Esophagus muscularis mucosa (tissue), 4 donors: ENCODE results near the gene BICDL1. TPM values are rescaled to one million over a fixed set of nuclear protein-coding genes. Genes with fewer than 3 reads are reported as not detected.

Experiments
- DNase-seq: peaks from one replicate; pipeline ENCODE4 v3.0.0-alpha.2; 2017; ENCODE audit errors: extremely low spot score
- H3K27ac ChIP-seq, 4 donors: fragments of 200-600 bp; sonication (generic); replicated peaks in 1 of 4; 1 replicate in 3 of 4; 2 replicates in 1 of 4; pipeline ENCODE4 v1.5.1; 2016 to 2019; ENCODE audit warnings: mild to moderate bottlenecking in 1 of 4
- H3K27me3 ChIP-seq, 4 donors: fragments of 200-600 bp; sonication (generic); one replicate each; pipeline versions ENCODE4 v1.5.1 to v1.6.0; 2016 to 2019
- H3K36me3 ChIP-seq, 4 donors: fragments of 200-600 bp; sonication (generic); one replicate each; pipeline ENCODE4 v1.5.1; 2016 to 2019
- H3K4me1 ChIP-seq, 4 donors: fragments of 200-600 bp; sonication (generic); one replicate each; pipeline ENCODE4 v1.5.1; 2016 to 2019
- H3K4me3 ChIP-seq, 4 donors: fragments of 200-600 bp; sonication (generic); 1 replicate in 2 of 4; 2 replicates in 2 of 4; pipeline ENCODE4 v1.5.1; 2016 to 2019; ENCODE audit warnings: mild to moderate bottlenecking in 4 of 4, moderate library complexity in 1 of 4
- H3K9me3 ChIP-seq, 4 donors: fragments of 200-600 bp; sonication (generic); 1 replicate in 3 of 4; 2 replicates in 1 of 4; pipeline ENCODE4 v1.5.1; 2016 to 2019
- EP300 ChIP-seq: sonication (generic); formaldehyde crosslinking; IDR thresholded peaks from one replicate; pipeline ENCODE4 v1.6.1; 2017; ENCODE audit warnings: antibody characterized with exemption
- POLR2A ChIP-seq: fragments of 450-650 bp; IDR thresholded peaks from one replicate; pipeline ENCODE4 v1.6.1; 2017; ENCODE audit warnings: antibody characterized with exemption, moderate library complexity, mild to moderate bottlenecking, low read depth
- POLR2AphosphoS5 ChIP-seq, 2 donors: sonication (generic); formaldehyde crosslinking; IDR thresholded peaks; one replicate each; pipeline ENCODE4 v1.6.1; 2017; ENCODE audit warnings: antibody characterized with exemption in 2 of 2
- WGBS: methylation state at CpG from one replicate; pipeline ENCODE4 v1.1.5; 2018; 5-methylcytosine and 5-hydroxymethylcytosine counted together
- intact Hi-C: fragments of 100-400 bp; cut with DNase I; formaldehyde crosslinking; loops from one replicate; pipeline ENCODE4 v1.15.1; 2023
- total RNA-seq, 4 donors: library from RNA; depleted of rRNA; stranded (reverse); fragments of >200 nt; gene quantifications; one replicate each; pipeline versions ENCODE4 v1.1.0 to v1.2.1, GENCODE V29; 2016
- TF ChIP-seq, protein P1 (sequence below), 3 experiments: fragments of 200-600 bp in 2 of 3; fragments of 450-650 bp in 1 of 3; sonication (generic) in 2 of 3; IDR thresholded peaks; one replicate each; pipeline ENCODE4 v1.5.1; 2017 to 2019; ENCODE audit warnings: antibody characterized with exemption in 3 of 3, mild to moderate bottlenecking in 2 of 3, moderate library complexity in 1 of 3

Gene BICDL1
- total RNA-seq, 4 donors from 2014 or later = 0.17 to 1.2 (median 0.77) TPM

DNA sequence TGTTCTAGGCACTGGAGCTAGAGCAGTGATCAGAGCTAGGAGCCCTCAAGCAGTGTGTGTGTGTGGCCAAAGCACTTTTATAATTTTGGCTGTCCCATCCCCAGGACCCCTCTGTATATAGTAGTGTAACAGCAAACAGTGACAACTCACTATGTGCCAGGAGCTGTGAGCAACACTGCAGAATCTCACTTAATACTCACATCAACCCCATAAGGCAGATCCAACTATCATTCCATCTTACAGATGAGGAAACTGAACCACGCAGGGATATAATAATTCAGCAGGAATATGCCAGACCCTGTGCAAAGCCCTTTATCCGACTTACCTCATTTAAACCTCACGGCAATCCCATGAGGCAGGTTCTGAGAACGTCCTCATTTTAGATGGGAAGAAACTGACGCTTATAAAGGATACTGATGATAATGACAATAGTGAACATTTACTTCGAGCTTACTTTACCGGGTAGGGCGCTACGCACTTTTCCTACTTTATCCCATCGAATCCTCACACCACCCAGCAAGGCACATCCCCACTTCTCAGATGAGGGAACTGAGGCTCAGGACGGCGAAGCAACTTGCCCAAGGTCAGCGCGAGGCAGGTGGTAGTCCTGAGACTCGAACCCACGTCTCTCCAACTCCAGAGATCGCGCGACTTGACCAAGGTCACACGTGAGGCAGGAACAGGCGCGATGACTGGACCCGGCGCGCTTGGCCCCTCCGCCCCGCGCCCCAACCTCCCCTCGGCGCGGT is 126.8 kb downstream of the BICDL1 start:
- Histone ChIP-seq H3K36me3 (peaks cover 0 to 16% (median 6%) of the 10 kb centered on the region in 4 donors), H3K4me3 (peak overlapping the region; percentile 85 to 94 (median 90)), H3K4me1 (peaks cover 41 to 91% (median 78%) of the 10 kb centered on the region in 4 donors), H3K27me3 (peaks cover 0 to 7% (median 0%) of the 10 kb centered on the region in 4 donors), H3K27ac (peak overlapping the region; percentile 95 to 98 (median 97)), H3K9me3 (no peaks in the 10 kb centered on the region)
- WGBS = 46% methylated on average over 12 of the region's 31 CpGs
- DNase-seq = no peak
- intact Hi-C loops = no loop called here
- TF ChIP-seq, protein P1, sequence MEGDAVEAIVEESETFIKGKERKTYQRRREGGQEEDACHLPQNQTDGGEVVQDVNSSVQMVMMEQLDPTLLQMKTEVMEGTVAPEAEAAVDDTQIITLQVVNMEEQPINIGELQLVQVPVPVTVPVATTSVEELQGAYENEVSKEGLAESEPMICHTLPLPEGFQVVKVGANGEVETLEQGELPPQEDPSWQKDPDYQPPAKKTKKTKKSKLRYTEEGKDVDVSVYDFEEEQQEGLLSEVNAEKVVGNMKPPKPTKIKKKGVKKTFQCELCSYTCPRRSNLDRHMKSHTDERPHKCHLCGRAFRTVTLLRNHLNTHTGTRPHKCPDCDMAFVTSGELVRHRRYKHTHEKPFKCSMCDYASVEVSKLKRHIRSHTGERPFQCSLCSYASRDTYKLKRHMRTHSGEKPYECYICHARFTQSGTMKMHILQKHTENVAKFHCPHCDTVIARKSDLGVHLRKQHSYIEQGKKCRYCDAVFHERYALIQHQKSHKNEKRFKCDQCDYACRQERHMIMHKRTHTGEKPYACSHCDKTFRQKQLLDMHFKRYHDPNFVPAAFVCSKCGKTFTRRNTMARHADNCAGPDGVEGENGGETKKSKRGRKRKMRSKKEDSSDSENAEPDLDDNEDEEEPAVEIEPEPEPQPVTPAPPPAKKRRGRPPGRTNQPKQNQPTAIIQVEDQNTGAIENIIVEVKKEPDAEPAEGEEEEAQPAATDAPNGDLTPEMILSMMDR (IDR thresholded peaks at IDR 0.05) = no peak
- TF ChIP-seq POLR2A (no peak), POLR2AphosphoS5 (IDR thresholded peaks at IDR 0.05) (no peak)

DNA sequence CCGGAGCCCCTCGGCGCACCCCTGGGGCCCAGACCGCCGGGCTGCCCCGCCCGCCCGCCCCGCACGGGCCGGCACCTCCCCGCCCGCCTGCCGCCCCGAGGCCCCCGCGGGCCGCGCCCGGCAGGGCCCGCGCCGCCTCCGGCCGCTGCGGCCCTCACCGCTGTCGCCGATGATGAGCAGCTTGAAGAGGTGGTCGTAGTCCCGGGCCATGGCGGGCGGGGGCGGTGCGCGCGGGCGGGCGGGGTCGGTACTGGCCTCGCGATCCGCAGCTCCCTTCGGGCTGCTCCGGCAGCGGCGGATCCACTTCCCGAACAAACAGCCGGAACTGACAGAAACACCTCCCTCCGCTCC is 127.4 kb downstream of the BICDL1 start, which contains the start of gene RAB35:
RAB35 (minus strand) TSS at position 313 of the 351 bp plus-strand sequence; CDS start at position 210, 103 bp downstream.
- peaks cover 0 to 7% (median 0%) of the 10 kb centered on the region in 4 donors for H3K27me3 ChIP-seq
- no peak for DNase-seq
- peak within 1 kb of the TSS; percentile 95 to 98 (median 97) for H3K27ac ChIP-seq
- H3K4me1 ChIP-seq = peaks cover 41 to 90% (median 74%) of the 10 kb centered on the region in 4 donors
- TF ChIP-seq POLR2A (no peak), POLR2AphosphoS5 (IDR thresholded peaks at IDR 0.05) (no peak), EP300 (no peak)
- TF ChIP-seq, protein P1 (IDR thresholded peaks at IDR 0.05) = no peak
- H3K36me3 ChIP-seq = peaks cover 0 to 16% (median 6%) of the 10 kb centered on the region in 4 donors
- WGBS = 2% methylated on average over 10 of the region's 50 CpGs
- H3K4me3 ChIP-seq = peak within 1 kb of the TSS; percentile 85 to 94 (median 90)
- intact Hi-C loops = no loop called here
- H3K9me3 ChIP-seq = no peaks in the 10 kb centered on the region

DNA sequence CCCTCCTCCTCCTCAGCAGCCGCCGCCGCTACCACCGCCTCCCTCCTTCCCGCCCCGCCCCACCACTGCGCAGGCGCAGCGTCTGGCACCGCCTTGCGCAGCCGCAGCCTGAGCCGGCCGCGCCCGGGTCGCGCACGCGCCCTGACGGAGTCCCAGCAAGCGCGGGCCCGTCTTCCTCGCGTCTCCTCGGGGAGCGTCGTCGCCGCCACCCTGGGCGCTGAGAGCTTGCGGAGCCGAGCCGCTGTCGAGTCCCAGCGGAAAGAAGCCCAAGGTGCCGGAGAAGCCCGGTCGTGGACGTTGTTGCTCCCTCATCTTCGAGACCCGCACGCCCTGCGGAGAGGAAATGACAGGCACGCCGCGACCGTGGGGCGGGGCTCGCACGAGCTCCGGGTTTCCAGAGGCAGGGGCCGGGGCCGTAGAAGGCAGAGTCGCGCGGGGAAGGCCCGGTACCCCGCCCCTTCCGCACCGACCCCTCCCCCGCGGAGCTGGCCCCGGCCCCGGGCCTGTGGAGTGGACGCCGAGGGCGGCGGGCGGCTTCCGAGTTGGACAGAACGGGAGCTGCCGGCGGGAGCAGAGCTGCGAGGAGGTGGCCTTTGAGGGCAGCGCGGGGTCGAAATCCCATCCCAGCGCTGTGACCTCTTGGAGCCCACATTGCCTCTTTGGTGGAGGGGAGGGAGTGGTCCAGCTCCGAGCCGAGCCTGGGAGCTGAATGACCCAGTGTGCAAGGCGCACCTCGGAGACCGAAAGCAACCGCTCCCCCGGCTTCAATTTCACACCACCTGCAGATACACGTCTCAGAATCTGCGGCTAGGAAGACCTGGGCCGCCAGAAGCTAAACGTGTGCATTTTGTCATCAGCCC is 128.0 kb downstream of the BICDL1 start:
- TF ChIP-seq POLR2A = peak; percentile 60
- TF ChIP-seq EP300 = no peak
- TF ChIP-seq, protein P1 (IDR thresholded peaks at IDR 0.05) = no peak
- peak; percentile 72 to 93 for TF ChIP-seq POLR2AphosphoS5 (IDR thresholded peaks at IDR 0.05)
- Histone ChIP-seq H3K9me3 (no peaks in the 10 kb centered on the region), H3K27ac (peak overlapping the region; percentile 95 to 98 (median 97)), H3K4me3 (peak overlapping the region; percentile 85 to 94 (median 90)), H3K36me3 (peaks cover 0 to 16% (median 6%) of the 10 kb centered on the region in 4 donors), H3K27me3 (peaks cover 0 to 7% (median 0%) of the 10 kb centered on the region in 4 donors), H3K4me1 (peaks cover 40 to 84% (median 68%) of the 10 kb centered on the region in 4 donors)
- intact Hi-C loops = no loop called here
- peak; percentile 98 for DNase-seq
- under 1% methylated on average over 49 of the region's 91 CpGs for WGBS

DNA sequence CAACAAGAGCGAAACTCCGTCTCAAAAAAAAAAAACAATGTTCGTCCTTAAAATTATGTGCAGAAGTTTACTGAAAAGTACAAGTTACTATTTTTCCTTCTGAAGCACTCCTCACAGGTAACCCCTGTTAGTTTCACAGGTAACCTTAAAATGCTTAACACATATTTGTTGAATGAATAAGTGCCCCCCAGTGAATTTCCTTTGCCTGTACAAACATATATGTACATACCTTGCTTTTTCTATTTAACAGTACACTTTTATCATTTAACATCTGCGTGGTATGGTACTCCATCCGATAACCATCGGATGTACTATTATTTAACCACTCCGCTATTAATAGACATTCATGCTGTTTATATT is 128.9 kb downstream of the BICDL1 start:
- Histone ChIP-seq H3K4me1 (peaks cover 35 to 75% (median 60%) of the 10 kb centered on the region in 4 donors), H3K36me3 (peaks cover 0 to 16% (median 6%) of the 10 kb centered on the region in 4 donors), H3K4me3 (peak overlapping the region; percentile 85 to 94 (median 90)), H3K9me3 (no peaks in the 10 kb centered on the region), H3K27me3 (peaks cover 0 to 7% (median 0%) of the 10 kb centered on the region in 4 donors), H3K27ac (peak overlapping the region; percentile 95 to 98 (median 97))
- intact Hi-C loops = no loop called here
- DNase-seq = no peak
- no peak for TF ChIP-seq POLR2AphosphoS5 (IDR thresholded peaks at IDR 0.05)
- WGBS = 46% methylated on average over 7 of the region's 7 CpGs
